OCI-LY3 (cell line): Measurements from ENCODE around the gene PARD3.

Experiments used
- H2AFZ ChIP-seq: fragments of 200-600, 300-600 bp; shearing (Covaris generic); 2 replicates; pipeline ENCODE4 v1.6.0; 2014; ENCODE audit warnings: antibody characterized with exemption, low read depth, low read length
- H3K27ac ChIP-seq: fragments of 200-600, 300-600 bp; sonication (generic); 2 replicates; pipeline ENCODE4 v1.5.1; 2014; ENCODE audit warnings: mild to moderate bottlenecking, low read length, moderate library complexity, mixed read lengths
- H3K27me3 ChIP-seq: fragments of 200-600, 300-600 bp; sonication (generic); 2 replicates; pipeline ENCODE4 v1.6.1; 2014; ENCODE audit warnings: low read depth, low read length, mixed read lengths
- H3K36me3 ChIP-seq: fragments of 200-600, 300-600 bp; sonication (generic); replicated peaks from 2 replicates; pipeline ENCODE3; 2014; ENCODE audit warnings: low read depth, low read length, mixed read lengths
- H3K4me1 ChIP-seq: fragments of 300-600, 200-600 bp; sonication (generic); 2 replicates; pipeline ENCODE4 v1.6.1; 2014; ENCODE audit warnings: low read length, mixed read lengths
- H3K4me2 ChIP-seq: fragments of 200-600, 300-600 bp; sonication (generic); 2 replicates; pipeline ENCODE4 v1.6.1; 2014; ENCODE audit warnings: low read length, mixed read lengths
- H3K4me3 ChIP-seq: fragments of 300-600, 200-600 bp; sonication (generic); 2 replicates; pipeline ENCODE4 v1.5.1; 2014; ENCODE audit warnings: antibody characterized with exemption, mild to moderate bottlenecking, low read length, moderate library complexity
- H3K79me2 ChIP-seq: fragments of 300-600, 200-600 bp; shearing (Covaris generic); 2 replicates; pipeline ENCODE4 v1.6.1; 2014; ENCODE audit warnings: mild to moderate bottlenecking, low read length, mixed read lengths
- H3K9ac ChIP-seq: fragments of 300-600, 200-600 bp; shearing (Covaris generic); 2 replicates; pipeline ENCODE4 v1.6.0; 2014; ENCODE audit warnings: mild to moderate bottlenecking, low read length, moderate library complexity
- H3K9me3 ChIP-seq: fragments of 200-600, 300-600 bp; shearing (Covaris generic); 2 replicates; pipeline ENCODE4 v1.6.1; 2014; ENCODE audit warnings: low read length, mixed read lengths; ENCODE audit not compliant: insufficient read depth
- H4K20me1 ChIP-seq: fragments of 200-600, 300-600 bp; sonication (generic); 2 replicates; pipeline ENCODE4 v1.6.1; 2016; ENCODE audit warnings: low read length, mixed read lengths; ENCODE audit not compliant: insufficient read depth
- CTCF ChIP-seq: fragments of 200-600, 300-600 bp; sonication (generic); IDR thresholded peaks from 2 replicates; pipeline ENCODE4 v1.5.1; 2014; ENCODE audit warnings: antibody characterized with exemption, low read length, low read depth
- EZH2phosphoT487 ChIP-seq: fragments of 200-600 bp; shearing (Covaris generic); IDR thresholded peaks from 2 replicates; pipeline ENCODE4 v1.6.1; 2018; ENCODE audit warnings: antibody characterized with exemption, mixed run types, low read depth

PARD3 gene

GRCh38 chr10:34438741-34439140 is 376.4 kb downstream of the PARD3 start:
- Histone ChIP-seq H3K36me3 (no peaks in the 10 kb centered on the region), H3K27ac (no peak overlapping the region), H3K27me3 (no peaks in the 10 kb centered on the region), H3K4me2 (no peak overlapping the region), H3K9me3 (no peaks in the 10 kb centered on the region), H2AFZ (no peak overlapping the region), H3K9ac (no peak overlapping the region), H3K4me3 (no peak overlapping the region), H4K20me1 (no peaks in the 10 kb centered on the region), H3K4me1 (no peaks in the 10 kb centered on the region), H3K79me2 (no peaks in the 10 kb centered on the region)
- TF ChIP-seq CTCF (no peak), EZH2phosphoT487 (no peak)

DNA sequence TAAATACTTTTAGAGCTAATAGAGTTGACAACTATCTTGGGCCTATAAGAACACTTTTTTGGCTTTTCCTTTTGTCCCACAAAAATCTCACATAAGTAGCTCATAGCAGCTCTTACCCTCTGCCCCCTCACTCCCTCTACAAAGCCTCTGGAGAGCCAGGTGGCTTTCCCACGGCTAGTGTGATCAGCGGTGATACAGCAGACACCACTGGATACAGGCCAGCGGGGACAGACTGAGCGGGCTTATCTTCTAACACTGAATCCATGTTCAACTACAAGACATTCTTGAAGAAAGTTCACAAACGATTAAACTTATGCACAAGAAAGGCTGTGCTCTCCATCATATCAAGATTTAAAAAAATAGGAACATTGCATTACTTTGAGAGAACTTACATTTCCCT is 377.2 kb downstream of the PARD3 start:
- no peaks in the 10 kb centered on the region for H3K79me2 ChIP-seq
- no peak overlapping the region for H2AFZ ChIP-seq
- H3K36me3 ChIP-seq = no peaks in the 10 kb centered on the region
- H4K20me1 ChIP-seq = no peaks in the 10 kb centered on the region
- H3K4me2 ChIP-seq = no peak overlapping the region
- no peaks in the 10 kb centered on the region for H3K9me3 ChIP-seq
- no peak for TF ChIP-seq EZH2phosphoT487
- no peak overlapping the region for H3K4me3 ChIP-seq
- H3K9ac ChIP-seq = no peak overlapping the region
- no peak overlapping the region for H3K27ac ChIP-seq
- H3K27me3 ChIP-seq = no peaks in the 10 kb centered on the region
- no peaks in the 10 kb centered on the region for H3K4me1 ChIP-seq

GRCh38 chr10:34434119-34434594 is 380.9 kb downstream of the PARD3 start:
- no peak overlapping the region for H3K9ac ChIP-seq
- H3K9me3 ChIP-seq = no peaks in the 10 kb centered on the region
- no peaks in the 10 kb centered on the region for H3K27me3 ChIP-seq
- no peaks in the 10 kb centered on the region for H3K4me1 ChIP-seq
- no peaks in the 10 kb centered on the region for H3K79me2 ChIP-seq
- H3K4me3 ChIP-seq = no peak overlapping the region
- no peaks in the 10 kb centered on the region for H3K36me3 ChIP-seq
- no peak overlapping the region for H2AFZ ChIP-seq
- no peaks in the 10 kb centered on the region for H4K20me1 ChIP-seq
- TF ChIP-seq CTCF (no peak), EZH2phosphoT487 (no peak)
- no peak overlapping the region for H3K4me2 ChIP-seq
- no peak overlapping the region for H3K27ac ChIP-seq

GRCh38 chr10:34433241-34434076 is 381.6 kb downstream of the PARD3 start:
- Histone ChIP-seq H3K9ac (no peak overlapping the region), H3K27me3 (no peaks in the 10 kb centered on the region), H3K27ac (no peak overlapping the region), H3K4me1 (no peaks in the 10 kb centered on the region), H3K36me3 (no peaks in the 10 kb centered on the region), H2AFZ (no peak overlapping the region), H3K79me2 (no peaks in the 10 kb centered on the region), H3K4me2 (no peak overlapping the region), H3K4me3 (no peak overlapping the region), H3K9me3 (no peaks in the 10 kb centered on the region), H4K20me1 (no peaks in the 10 kb centered on the region)
- no peak for TF ChIP-seq CTCF
- TF ChIP-seq EZH2phosphoT487 = no peak
